ENCODE measurements around the gene BCAT1.

Gene BCAT1

GRCh38 chr12:24796876-24797275, 152.0 kb downstream of the BCAT1 start:
- H3K36me3 ChIP-seq (ENCODE audit: insufficient read depth, low read depth, low read length): no peaks in the 10 kb centered on the region
- no peaks in the 10 kb centered on the region for H3K27me3 ChIP-seq (ENCODE audit: insufficient read depth, low read length)
- no peaks in the 10 kb centered on the region for H3K9me3 ChIP-seq (ENCODE audit: insufficient read depth, low read depth, low read length)
- H3K4me1 ChIP-seq (ENCODE audit: insufficient read depth, low read length): no peaks in the 10 kb centered on the region
- H3K4me3 ChIP-seq (ENCODE audit: low read length): no peak overlapping the region
- H3K27ac ChIP-seq (ENCODE audit: low read length): no peak overlapping the region
- H3K9ac ChIP-seq (ENCODE audit: low read depth, low read length): no peak overlapping the region

- Histone ChIP-seq H3K36me3 (ENCODE audit: insufficient read depth, low read depth, low read length) (no peaks in the 10 kb centered on the region), H3K9ac (ENCODE audit: low read depth, low read length) (no peak overlapping the region), H3K27me3 (ENCODE audit: insufficient read depth, low read length) (no peaks in the 10 kb centered on the region), H3K27ac (ENCODE audit: low read length) (no peak overlapping the region), H3K4me1 (ENCODE audit: insufficient read depth, low read length) (no peaks in the 10 kb centered on the region), H3K9me3 (ENCODE audit: insufficient read depth, low read depth, low read length) (no peaks in the 10 kb centered on the region), H3K4me3 (ENCODE audit: low read length) (no peak overlapping the region)
Observed at GRCh38 chr12:24795699-24796347, 153.1 kb downstream of the BCAT1 start.

GRCh38 chr12:24791622-24792021, 157.3 kb downstream of the BCAT1 start:
- no peak overlapping the region for H3K9ac ChIP-seq (ENCODE audit: low read depth, low read length)
- no peak overlapping the region for H3K27ac ChIP-seq (ENCODE audit: low read length)
- H3K9me3 ChIP-seq (ENCODE audit: insufficient read depth, low read depth, low read length): no peaks in the 10 kb centered on the region
- H3K36me3 ChIP-seq (ENCODE audit: insufficient read depth, low read depth, low read length): no peaks in the 10 kb centered on the region
- H3K4me1 ChIP-seq (ENCODE audit: insufficient read depth, low read length): no peaks in the 10 kb centered on the region
- no peaks in the 10 kb centered on the region for H3K27me3 ChIP-seq (ENCODE audit: insufficient read depth, low read length)
- no peak overlapping the region for H3K4me3 ChIP-seq (ENCODE audit: low read length)

- H3K27ac ChIP-seq (ENCODE audit: low read length): no peak overlapping the region
- no peak overlapping the region for H3K4me3 ChIP-seq (ENCODE audit: low read length)
- H3K4me1 ChIP-seq (ENCODE audit: insufficient read depth, low read length): no peaks in the 10 kb centered on the region
- no peaks in the 10 kb centered on the region for H3K9me3 ChIP-seq (ENCODE audit: insufficient read depth, low read depth, low read length)
- no peaks in the 10 kb centered on the region for H3K36me3 ChIP-seq (ENCODE audit: insufficient read depth, low read depth, low read length)
- H3K27me3 ChIP-seq (ENCODE audit: insufficient read depth, low read length): no peaks in the 10 kb centered on the region
- H3K9ac ChIP-seq (ENCODE audit: low read depth, low read length): no peak overlapping the region
Observed at GRCh38 chr12:24788886-24789285, 160.0 kb downstream of the BCAT1 start.

GRCh38 chr12:24780697-24781368, 168.1 kb downstream of the BCAT1 start:
- H3K9ac ChIP-seq (ENCODE audit: low read depth, low read length): no peak overlapping the region
- no peaks in the 10 kb centered on the region for H3K9me3 ChIP-seq (ENCODE audit: insufficient read depth, low read depth, low read length)
- H3K4me3 ChIP-seq (ENCODE audit: low read length): no peak overlapping the region
- H3K36me3 ChIP-seq (ENCODE audit: insufficient read depth, low read depth, low read length): no peaks in the 10 kb centered on the region
- H3K27me3 ChIP-seq (ENCODE audit: insufficient read depth, low read length): no peaks in the 10 kb centered on the region
- H3K27ac ChIP-seq (ENCODE audit: low read length): no peak overlapping the region
- H3K4me1 ChIP-seq (ENCODE audit: insufficient read depth, low read length): no peaks in the 10 kb centered on the region

- Histone ChIP-seq H3K27ac (ENCODE audit: low read length) (no peak overlapping the region), H3K9me3 (ENCODE audit: insufficient read depth, low read depth, low read length) (no peaks in the 10 kb centered on the region), H3K4me3 (ENCODE audit: low read length) (no peak overlapping the region), H3K27me3 (ENCODE audit: insufficient read depth, low read length) (no peaks in the 10 kb centered on the region), H3K9ac (ENCODE audit: low read depth, low read length) (no peak overlapping the region), H3K36me3 (ENCODE audit: insufficient read depth, low read depth, low read length) (no peaks in the 10 kb centered on the region), H3K4me1 (ENCODE audit: insufficient read depth, low read length) (no peaks in the 10 kb centered on the region)
Observed at GRCh38 chr12:24778486-24779304, 170.2 kb downstream of the BCAT1 start.

GRCh38 chr12:24777359-24777758, 171.5 kb downstream of the BCAT1 start:
- Histone ChIP-seq H3K9me3 (ENCODE audit: insufficient read depth, low read depth, low read length) (no peaks in the 10 kb centered on the region), H3K27me3 (ENCODE audit: insufficient read depth, low read length) (no peaks in the 10 kb centered on the region), H3K36me3 (ENCODE audit: insufficient read depth, low read depth, low read length) (no peaks in the 10 kb centered on the region), H3K4me1 (ENCODE audit: insufficient read depth, low read length) (no peaks in the 10 kb centered on the region), H3K9ac (ENCODE audit: low read depth, low read length) (no peak overlapping the region), H3K4me3 (ENCODE audit: low read length) (no peak overlapping the region), H3K27ac (ENCODE audit: low read length) (no peak overlapping the region)

- Histone ChIP-seq H3K27ac (ENCODE audit: low read length) (no peak overlapping the region), H3K27me3 (ENCODE audit: insufficient read depth, low read length) (no peaks in the 10 kb centered on the region), H3K4me1 (ENCODE audit: insufficient read depth, low read length) (no peaks in the 10 kb centered on the region), H3K4me3 (ENCODE audit: low read length) (no peak overlapping the region), H3K9me3 (ENCODE audit: insufficient read depth, low read depth, low read length) (no peaks in the 10 kb centered on the region), H3K9ac (ENCODE audit: low read depth, low read length) (no peak overlapping the region), H3K36me3 (ENCODE audit: insufficient read depth, low read depth, low read length) (no peaks in the 10 kb centered on the region)
Observed at GRCh38 chr12:24776861-24777260, 172.0 kb downstream of the BCAT1 start.

GRCh38 chr12:24775073-24775472, 173.8 kb downstream of the BCAT1 start:
- H3K27me3 ChIP-seq (ENCODE audit: insufficient read depth, low read length): no peaks in the 10 kb centered on the region
- H3K9me3 ChIP-seq (ENCODE audit: insufficient read depth, low read depth, low read length): no peaks in the 10 kb centered on the region
- no peaks in the 10 kb centered on the region for H3K36me3 ChIP-seq (ENCODE audit: insufficient read depth, low read depth, low read length)
- H3K4me3 ChIP-seq (ENCODE audit: low read length): no peak overlapping the region
- no peaks in the 10 kb centered on the region for H3K4me1 ChIP-seq (ENCODE audit: insufficient read depth, low read length)
- H3K9ac ChIP-seq (ENCODE audit: low read depth, low read length): no peak overlapping the region
- H3K27ac ChIP-seq (ENCODE audit: low read length): no peak overlapping the region

GRCh38 chr12:24773996-24774395, 174.9 kb downstream of the BCAT1 start:
- no peak overlapping the region for H3K27ac ChIP-seq (ENCODE audit: low read length)
- no peak overlapping the region for H3K4me3 ChIP-seq (ENCODE audit: low read length)
- H3K36me3 ChIP-seq (ENCODE audit: insufficient read depth, low read depth, low read length): no peaks in the 10 kb centered on the region
- no peaks in the 10 kb centered on the region for H3K4me1 ChIP-seq (ENCODE audit: insufficient read depth, low read length)
- no peaks in the 10 kb centered on the region for H3K9me3 ChIP-seq (ENCODE audit: insufficient read depth, low read depth, low read length)
- H3K27me3 ChIP-seq (ENCODE audit: insufficient read depth, low read length): no peaks in the 10 kb centered on the region
- no peak overlapping the region for H3K9ac ChIP-seq (ENCODE audit: low read depth, low read length)

- Histone ChIP-seq H3K9me3 (ENCODE audit: insufficient read depth, low read depth, low read length) (no peaks in the 10 kb centered on the region), H3K9ac (ENCODE audit: low read depth, low read length) (no peak overlapping the region), H3K27ac (ENCODE audit: low read length) (no peak overlapping the region), H3K4me3 (ENCODE audit: low read length) (no peak overlapping the region), H3K36me3 (ENCODE audit: insufficient read depth, low read depth, low read length) (no peaks in the 10 kb centered on the region), H3K27me3 (ENCODE audit: insufficient read depth, low read length) (no peaks in the 10 kb centered on the region), H3K4me1 (ENCODE audit: insufficient read depth, low read length) (no peaks in the 10 kb centered on the region)
Observed at GRCh38 chr12:24772813-24773212, 176.1 kb downstream of the BCAT1 start.

GRCh38 chr12:24770821-24771220, 178.1 kb downstream of the BCAT1 start:
- Histone ChIP-seq H3K27me3 (ENCODE audit: insufficient read depth, low read length) (no peaks in the 10 kb centered on the region), H3K27ac (ENCODE audit: low read length) (no peak overlapping the region)

More at GRCh38 chr12:24770821-24771220, 178.1 kb downstream of the BCAT1 start:
- Histone ChIP-seq H3K4me3 (ENCODE audit: low read length) (no peak overlapping the region), H3K9me3 (ENCODE audit: insufficient read depth, low read depth, low read length) (peaks cover 6% of the 10 kb centered on the region; the same call in 1 of the 2 replicates), H3K9ac (ENCODE audit: low read depth, low read length) (no peak overlapping the region), H3K36me3 (ENCODE audit: insufficient read depth, low read depth, low read length) (no peaks in the 10 kb centered on the region), H3K4me1 (ENCODE audit: insufficient read depth, low read length) (no peaks in the 10 kb centered on the region)
